GM20431 (cell line): ENCODE measurements around the gene NT5C1B.

Experiments used
- in situ Hi-C: fragments of 300-500 bp; cut with MseI, MboI; formaldehyde crosslinking; loops from one replicate; pipeline ENCODE4 v1.15.0; 2020; ENCODE audit warnings: low sequenced_read_pairs; ENCODE audit not compliant: unreplicated experiment

NT5C1B gene

DNA sequence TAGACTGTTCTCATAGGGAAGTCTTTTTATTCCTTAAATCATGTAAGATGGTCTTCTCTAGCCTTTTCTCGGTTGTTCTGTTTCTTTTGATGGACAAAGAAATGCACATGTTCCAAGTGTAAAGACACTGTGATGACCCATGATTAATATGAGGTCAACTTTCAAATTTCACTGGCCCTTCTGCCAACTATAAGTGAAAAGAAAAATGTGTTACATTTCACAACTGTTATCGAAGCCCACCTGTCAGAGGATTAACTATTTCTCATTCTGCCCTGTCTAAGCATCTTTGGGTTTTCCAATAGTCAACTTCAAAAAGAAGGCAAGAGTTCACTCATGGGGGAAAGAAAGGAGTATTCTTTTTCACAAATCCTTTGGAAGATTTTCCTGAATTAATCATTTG is 32.2 kb downstream of the NT5C1B start:
- in situ Hi-C loops = no loop called here

DNA sequence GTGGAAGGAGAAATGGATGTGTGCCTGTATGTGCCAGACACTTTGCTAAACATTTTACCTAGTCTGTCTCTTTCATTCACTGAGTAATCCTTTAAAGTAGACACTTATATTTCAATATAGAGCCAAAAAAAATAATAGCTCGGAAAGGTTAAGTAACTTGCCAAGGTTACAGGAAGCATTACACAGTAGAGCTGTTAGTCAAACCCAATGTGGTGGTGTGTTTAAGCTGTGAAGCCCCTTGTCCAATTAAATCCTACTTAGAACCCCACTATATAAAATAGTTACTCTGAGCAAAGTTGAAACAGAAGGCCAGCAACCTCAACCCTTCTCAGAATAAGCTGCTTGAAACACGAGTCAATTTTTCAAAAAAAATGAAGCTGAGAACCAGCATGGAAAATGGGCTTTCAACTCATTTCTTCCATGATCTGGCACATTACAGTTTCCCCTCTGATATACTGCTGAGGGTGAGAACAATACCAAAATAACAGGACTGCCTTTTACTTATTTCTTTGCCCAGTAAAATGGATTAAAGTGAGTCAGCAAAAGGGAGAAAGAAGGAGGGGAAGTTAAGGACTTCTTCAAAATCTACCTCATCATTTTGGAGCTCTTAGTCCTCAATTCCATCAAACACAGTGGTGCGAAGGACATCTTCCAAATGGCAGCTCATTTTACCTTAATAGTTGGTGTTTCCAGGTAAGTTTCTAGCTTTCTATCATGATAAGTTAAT is 36.9 kb downstream of the NT5C1B start:
- in situ Hi-C loops = no loop called here

DNA sequence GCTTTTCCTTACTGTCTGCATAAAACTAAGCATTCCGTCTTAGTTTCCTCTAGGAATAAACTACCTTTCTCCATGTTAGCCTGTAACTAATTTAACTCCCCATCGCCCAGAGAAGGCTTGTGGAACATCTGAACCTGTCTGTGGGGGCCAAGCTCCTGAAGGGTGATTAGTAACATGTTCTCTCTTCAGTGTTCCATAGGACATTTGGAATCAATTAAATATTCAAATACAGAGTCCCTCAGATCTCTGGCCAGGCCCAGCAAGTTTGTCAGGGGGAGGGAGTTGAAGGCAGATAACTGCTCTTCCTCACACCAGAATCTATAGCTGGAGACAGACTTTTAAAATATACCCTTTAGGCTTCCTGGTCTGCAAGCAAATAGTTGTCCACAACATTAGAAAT is 37.7 kb downstream of the NT5C1B start:
- in situ Hi-C loops = no loop called here

DNA sequence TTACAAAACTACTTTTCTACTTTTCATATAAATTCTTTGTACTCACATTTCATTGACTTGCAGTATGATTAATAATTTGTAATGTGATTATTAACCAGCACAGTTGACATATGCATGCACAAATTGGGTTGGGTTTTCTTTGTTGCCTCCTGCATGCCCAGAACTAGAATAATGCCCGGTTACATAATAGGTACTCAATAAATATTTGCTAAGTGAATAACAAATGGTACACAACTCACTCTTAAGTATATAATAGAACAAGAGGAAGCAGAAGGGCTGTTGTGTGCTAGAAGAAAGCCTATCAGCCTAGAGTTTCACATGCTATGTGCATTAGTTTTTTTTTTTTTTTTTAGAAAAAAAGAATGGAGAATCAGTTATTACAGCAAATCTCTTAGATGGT is 38.2 kb downstream of the NT5C1B start:
- in situ Hi-C loops = no loop called here

DNA sequence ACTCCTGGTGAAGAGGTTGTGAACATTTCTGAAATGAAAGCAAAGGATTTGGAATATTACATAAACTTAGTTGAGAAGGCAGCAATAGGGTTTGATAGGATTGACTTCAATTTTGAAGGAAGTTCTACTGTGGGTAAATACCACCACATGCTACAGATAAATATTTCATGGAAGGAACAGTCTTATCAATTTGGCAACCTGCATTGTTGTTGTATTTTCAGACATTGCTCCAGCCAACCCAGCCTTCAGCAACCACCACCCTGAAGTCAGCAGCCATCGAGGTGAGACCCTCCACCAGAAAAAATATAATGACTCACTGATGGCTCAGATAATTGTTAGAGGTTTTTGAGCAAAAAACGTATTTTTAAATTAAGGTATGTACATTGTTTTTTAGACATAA is 38.9 kb downstream of the NT5C1B start:
- in situ Hi-C loops = no loop called here

DNA sequence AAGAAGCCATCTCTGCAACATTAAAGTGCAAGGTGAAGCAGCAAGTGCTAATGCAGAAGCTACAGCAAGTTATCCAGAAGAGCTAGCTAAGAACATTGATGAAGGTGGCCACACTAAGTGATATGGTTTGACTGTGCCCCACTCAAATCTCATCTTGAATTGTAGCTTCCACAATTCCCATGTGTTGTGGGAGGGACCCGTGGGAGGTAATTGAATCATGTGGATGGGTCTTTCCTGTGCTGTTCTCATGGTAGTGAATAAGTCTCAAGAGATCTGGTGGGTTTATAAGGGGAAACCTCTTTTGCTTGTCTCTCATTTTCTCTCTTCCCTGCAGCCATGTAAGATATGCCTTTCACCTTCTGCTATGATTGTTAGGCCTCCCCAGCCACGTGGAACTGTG is 40.3 kb downstream of the NT5C1B start:
- in situ Hi-C loops = no loop called here

DNA sequence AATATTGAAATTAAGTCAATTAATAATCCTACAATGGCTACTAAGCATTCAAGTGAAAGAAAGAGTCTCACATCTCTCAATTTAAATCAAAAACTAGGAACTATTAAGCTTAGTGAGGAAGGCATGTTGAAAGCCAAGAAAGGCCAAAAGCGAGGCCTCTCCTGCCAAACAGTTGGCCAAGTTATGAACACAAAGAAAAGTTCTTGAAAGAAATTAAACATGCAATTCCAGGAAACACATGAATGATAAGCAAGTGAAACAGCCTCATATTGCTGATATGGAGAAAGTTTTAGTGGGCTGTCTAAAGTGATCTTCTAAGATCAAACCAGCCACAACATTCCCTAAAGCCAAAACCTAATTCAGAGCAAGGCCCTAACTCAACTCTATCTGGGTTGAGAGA is 40.7 kb downstream of the NT5C1B start:
- in situ Hi-C loops = no loop called here

DNA sequence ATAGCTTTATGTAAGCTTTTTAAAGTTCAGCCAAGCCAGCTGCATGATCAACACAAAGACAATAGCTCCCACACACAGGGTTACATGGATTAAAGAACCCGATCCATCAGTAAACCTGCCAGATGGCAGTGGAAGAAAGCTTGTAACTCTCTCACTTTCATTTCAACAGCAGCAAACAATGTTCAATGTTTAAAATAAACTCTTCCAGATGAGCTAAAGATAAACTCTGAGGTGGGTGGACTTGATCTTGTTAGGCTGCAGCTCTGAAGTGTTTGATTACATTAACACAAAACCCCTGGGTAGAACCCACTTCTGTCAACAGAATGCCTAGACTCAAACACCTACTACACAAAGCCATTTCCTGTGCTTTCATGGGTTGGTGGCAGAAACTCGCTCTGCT is 42.8 kb downstream of the NT5C1B start:
- in situ Hi-C loops = no loop called here

DNA sequence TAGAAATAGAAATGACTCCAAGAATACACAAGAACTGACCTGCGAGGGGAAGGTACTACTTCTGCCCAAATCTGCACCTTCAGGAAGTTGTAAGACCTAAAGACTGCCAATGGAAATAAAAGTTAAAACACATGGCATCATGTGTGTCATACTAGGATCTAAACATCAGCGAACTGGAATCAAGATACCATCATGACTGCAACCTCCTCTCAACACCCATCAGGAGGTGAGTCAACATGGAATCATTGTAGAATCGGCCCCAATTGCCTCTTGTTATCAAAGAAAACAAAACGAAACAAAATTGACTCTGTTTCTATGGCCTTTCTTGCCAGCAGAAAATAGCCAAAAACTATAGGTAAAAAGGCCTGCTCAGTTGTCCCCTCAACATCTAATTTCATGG is 44.0 kb downstream of the NT5C1B start:
- in situ Hi-C loops = no loop called here

DNA sequence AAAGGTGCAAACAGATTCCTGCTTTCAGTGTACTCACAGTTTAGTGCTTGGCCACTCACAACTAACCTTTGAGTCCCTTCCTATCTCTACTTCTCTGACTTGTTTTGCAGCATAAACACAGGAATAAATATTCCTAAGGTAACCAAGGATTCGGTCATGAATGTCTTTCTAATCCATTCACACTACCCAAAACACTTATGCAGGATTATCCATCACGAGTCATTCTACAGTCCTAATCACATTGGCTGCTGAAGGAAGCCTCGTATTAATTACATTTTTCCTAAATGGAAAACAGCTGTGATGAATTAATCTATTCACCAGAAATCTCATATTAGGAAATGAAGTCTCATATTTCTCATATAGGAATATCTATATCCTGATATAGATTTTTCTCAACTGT is 45.2 kb downstream of the NT5C1B start:
- in situ Hi-C loops = no loop called here

DNA sequence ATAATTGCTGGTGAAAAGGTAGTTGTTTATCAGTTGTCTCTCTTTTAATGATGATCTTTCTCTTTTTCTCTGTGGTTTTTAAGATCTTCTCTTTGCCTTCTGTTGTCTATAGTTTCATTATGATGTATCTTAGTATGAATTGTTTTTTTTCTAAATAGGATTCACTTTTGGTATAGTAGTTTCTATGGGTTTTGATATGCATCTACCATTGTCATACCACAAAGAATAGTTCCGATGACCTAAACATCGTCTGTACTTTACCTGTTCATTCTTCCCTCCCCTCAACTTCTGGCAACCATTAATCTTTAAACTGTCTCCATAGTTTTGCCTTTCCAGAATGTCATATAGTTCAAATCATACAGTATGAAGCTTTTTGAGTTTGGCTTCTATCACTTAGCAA is 48.5 kb downstream of the NT5C1B start:
- in situ Hi-C loops = no loop called here

DNA sequence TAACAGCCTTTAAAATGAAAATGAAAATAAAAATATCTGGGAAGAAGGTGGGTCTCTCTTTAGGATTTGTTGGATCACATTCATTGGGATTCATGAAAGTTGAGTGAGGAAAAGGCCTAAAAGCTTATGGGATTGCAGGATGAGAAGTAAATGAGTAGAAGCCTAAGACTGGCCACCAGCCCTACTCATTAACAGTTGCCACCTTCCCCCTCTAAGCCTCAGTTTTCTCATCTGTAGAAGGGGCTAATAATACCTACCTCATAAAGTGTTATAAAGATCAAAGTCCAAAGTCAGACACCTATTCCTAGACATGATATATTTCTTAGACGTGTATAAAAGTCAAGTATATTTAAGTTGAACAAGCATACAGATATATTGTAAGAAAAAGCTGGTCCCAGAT is 52.7 kb downstream of the NT5C1B start:
- in situ Hi-C loops = no loop called here

DNA sequence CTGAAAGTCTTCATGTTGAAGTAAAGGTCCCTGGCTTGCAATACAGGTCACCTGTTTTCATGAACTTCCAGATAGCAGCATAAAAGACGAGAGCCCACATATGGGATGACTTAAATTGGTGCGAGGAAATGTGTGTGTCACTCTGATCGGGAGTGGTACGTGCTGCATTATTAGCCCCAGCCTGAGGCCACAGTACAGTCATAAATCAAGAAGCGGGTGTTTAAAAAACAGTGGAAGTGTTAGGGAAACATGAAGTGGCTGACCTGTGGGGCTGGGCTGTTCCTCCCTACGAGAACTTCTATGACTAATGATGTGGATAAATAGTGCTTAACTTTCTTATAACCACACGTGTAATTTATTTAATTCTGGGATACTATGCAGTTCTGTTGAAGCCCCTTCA is 53.3 kb downstream of the NT5C1B start:
- in situ Hi-C loops = no loop called here

DNA sequence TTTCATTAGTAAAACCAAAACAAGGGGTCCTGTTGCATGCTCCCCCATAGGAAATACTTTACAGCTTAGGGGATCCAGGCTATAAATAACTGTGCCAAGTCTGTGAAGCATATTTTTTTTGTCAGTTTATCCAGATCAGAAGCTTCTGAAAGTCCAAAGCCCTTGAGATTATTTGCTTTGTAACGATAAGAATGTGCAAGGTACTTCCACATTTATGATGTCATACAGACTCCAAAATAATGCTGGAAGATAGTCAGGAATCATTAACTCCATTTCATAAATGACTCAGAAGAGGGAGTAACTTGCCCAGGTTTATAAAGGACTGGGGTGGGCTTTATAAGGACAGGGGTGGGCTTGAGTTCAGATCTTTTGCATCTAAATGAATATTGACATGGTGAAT is 58.2 kb downstream of the NT5C1B start:
- in situ Hi-C loops = no loop called here

DNA sequence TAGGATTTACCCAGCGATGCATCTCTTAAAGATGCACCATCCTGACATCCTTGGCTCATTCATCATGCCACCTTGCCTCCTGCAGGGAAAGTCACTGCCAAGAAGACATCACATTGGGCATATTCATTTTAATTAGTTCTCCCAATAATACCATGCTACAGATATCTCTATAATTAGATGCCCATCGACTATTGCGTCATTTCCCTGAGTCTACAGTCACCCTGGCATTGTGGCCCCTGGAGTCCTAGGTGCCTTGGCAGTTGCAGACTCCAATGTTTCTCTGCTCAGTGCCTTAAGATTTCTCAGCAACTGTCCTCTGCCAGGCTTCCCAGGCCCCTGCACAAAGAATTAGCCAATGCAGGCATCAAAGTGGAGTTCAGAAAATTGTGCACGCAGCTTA is 61.5 kb downstream of the NT5C1B start:
- in situ Hi-C loops = no loop called here

DNA sequence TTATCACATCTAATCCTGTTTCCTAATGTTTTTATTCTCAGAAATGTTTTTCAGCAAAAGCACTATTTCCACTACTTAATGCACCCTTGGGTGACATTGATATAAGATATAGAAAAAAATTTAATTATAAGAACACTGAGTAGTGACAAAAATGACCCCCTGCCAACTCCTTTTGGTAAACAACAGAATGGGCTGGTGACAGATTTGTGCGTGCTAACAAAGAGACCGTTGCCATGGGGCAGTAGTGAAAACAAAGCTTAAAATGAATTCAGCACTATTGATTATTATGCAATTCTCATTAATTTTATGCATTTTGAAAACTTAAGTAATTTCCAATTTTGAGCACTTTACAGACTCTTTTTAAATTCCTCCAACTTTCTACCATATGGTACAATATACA is 62.0 kb downstream of the NT5C1B start:
- in situ Hi-C loops = no loop called here

DNA sequence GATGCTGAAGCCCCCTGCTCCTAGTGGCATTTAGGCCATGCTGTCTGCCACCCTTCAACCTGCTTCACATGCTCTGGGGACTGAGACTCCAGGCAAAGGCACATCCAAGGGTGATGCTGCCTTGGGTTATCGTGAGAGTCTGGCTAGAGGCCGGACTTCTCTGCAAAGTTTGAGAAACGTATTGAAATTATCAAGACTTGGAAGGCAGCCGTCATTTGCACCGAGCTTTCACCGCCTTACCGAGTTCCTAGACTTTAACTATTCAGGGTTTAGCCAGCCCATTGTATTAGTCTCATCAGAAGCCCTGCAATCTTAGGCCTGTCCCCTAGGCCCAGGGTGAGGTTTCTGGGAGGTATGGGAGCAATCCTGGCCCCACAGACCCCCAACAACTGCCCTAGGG is 62.9 kb downstream of the NT5C1B start:
- in situ Hi-C loops = no loop called here

DNA sequence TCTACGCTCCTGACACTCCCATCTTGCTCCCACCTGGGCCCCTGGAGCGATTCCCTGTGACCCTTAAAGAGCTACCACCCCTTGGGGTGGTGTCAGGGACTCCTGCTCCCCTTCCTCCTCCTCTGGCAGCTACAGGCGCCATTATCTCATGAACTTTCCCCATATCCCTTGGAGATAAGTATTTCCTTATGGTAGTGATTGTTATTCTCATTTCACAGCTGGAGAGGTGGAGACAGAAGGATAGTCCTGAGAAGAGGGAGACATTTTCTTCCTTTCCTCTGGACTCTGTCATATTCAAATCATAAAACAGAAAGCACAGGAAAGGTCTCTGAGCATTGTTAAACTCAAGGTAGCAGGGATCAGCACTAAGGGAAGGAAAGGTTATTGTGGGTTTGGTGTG is 63.5 kb downstream of the NT5C1B start:
- in situ Hi-C loops = no loop called here

DNA sequence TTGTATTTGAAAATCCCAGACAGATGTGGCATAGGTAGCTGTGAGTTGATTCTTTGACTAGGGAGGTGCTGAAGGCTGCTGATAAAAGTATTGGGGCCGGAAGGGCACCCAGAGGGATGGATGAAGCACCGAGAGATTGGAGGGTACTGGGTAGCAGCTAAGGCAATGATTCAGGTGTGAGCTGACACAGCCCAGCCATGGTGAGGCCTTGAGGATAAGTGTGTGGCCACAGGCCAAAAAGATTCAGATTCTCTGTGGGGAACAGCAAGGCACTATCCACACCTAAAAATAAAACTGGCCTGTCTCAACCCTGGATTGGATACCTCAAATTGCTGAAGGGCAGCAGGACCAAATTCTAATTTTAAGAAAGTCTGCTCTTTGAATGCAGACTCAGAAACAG is 64.1 kb downstream of the NT5C1B start:
- in situ Hi-C loops = no loop called here

DNA sequence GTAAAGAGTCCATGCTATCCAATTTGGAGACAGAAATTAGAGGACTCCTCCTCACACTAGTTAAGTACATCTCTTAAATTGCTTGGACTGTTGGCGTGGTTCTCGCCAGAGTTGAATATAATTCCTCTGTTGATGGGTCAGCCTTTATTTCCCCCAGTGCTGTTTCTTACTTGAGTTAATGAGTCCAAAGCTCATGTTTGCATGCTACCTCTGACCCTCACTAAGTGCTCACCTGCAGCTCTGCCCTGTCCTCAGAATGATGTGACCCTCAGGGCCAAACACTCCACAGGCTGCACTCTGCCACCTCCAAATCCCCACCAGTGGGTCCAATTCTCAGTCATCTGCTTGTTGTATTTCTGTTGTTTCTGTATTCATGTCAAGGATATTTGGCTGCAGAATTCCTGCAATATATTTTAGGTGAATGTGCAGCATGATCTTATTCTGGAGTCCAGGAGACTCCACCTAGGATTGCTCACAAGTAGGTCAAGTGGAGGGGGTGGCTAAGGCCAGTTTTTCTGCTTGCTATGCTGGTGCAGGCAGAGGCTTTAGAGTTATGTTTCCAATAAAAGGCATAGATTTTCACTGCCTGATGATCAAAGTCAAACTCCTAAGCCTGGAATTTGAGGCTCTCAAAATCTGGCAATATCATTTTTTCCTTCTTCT is 66.8 kb downstream of the NT5C1B start:
- in situ Hi-C loops = loop anchor here (25.0 kb wide), 1 partner anchor 1340 kb away; no protein-coding TSS in a partner anchor

DNA sequence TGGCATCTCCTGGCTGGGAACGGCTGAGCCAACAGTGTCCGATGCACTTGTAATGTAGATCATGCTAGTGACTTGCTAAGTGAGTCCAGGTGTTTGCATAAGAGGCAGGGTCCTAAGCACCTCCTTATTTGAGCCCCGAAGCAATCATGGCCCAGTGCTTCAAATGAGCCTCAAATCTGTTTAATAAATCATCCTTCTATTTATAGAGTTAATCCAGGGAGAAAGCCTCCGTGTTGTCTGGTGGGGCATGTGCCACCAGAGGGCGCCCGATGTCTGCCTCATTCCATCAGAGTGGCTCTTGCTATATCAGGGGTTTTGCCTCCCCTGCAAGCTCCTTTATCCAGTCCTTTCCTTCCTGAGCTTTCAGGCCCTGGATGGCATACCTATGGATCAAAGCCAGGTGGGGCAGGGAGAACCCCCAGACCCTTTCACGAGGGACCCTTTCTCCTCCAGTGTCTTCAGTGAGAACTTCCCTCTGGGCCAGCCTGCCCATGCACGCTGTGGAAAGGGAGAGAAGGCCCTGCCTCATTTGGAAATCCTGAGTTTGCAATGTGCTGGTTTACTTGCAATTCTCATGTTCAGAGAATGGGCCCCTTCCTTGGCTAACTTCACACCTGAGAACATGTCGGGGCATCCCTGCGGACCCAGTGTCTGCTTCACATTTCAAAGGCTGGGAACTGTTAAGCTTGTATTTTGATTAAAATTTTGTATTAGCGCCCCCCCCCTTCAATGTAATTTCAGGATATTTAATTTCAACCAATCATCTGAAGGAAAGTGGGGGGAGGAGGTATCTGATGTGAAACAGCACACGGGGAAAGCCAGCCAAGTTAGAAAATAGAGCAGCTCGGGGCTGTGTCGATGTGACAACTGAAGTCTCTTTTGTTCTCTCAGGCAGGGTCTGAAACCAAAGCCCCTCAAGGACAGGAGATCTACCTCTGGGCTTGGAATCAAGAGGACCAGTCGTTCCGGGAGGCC is 68.6 kb downstream of the NT5C1B start:
- in situ Hi-C loops = loop anchor here (25.0 kb wide), 1 partner anchor 1342 kb away; no protein-coding TSS in a partner anchor
